K562 (cell line): ENCODE measurements around the gene PATJ. TPM values are rescaled to one million over a fixed set of nuclear protein-coding genes. Genes with fewer than 3 reads are reported as not detected.

ENCODE experiments used
- ATAC-seq: fragments of 200-7000 bp; cut with Tn5 transposase; 3 replicates; pipeline ENCODE4 v1.9.1; 2020; ENCODE audit warnings: moderate library complexity
- BruUV-seq: library from RNA; stranded (reverse); fragments of 400-500 nt; replicated peaks from 2 replicates; lab custom pipeline; 2021; lab: Mats Ljungman, UMichigan
- CTCF ChIA-PET: fragments of 300-600 bp; formaldehyde crosslinking; extraction: SDS; loops from one replicate; lab custom pipeline; 2021; ENCODE audit warnings: low intra/inter-chr PET ratio; lab: Yijun Ruan, JAX
- POLR2A ChIA-PET: fragments of 300-600, 350-650 bp; sonication (Branson Sonifier 250); formaldehyde crosslinking; extraction: SDS; loops from one replicate; lab custom pipeline; 2021; ENCODE audit warnings: antibody characterized with exemption, inconsistent platforms; lab: Yijun Ruan, JAX
- DNase-seq, 4 experiments: peaks; one replicate each; pipeline versions ENCODE4 v3.0.0 to v3.0.0-alpha.2; 2011 to 2018; ENCODE audit warnings: low spot score in 3 of 4, mixed read lengths in 3 of 4; ENCODE audit errors: extremely low read depth in 1 of 4
- FAIRE-seq: peaks from 2 replicates; lab custom pipeline; 2011; peaks lifted over from hg19 to GRCh38; lab: Jason Lieb, UNC
- H2AFZ ChIP-seq: 2 replicates; pipeline ENCODE4 v1.6.0; 2011; ENCODE audit warnings: low read depth, low read length, control low read depth, inconsistent platforms
- H3K27ac ChIP-seq: fragments of 200-600 bp; 3 replicates; pipeline ENCODE4 v1.8.0; 2011; ENCODE audit warnings: low read depth, mild to moderate bottlenecking, control low read depth, inconsistent platforms, low read length, moderate library complexity, mixed read lengths; ENCODE audit errors: extremely low read depth
- H3K27me3 ChIP-seq, 2 experiments: fragments of 300-600 bp in 1 of 2; 2 replicates in 1 of 2; 3 replicates in 1 of 2; pipeline versions ENCODE4 v1.6.0 to v1.8.0; 2011; ENCODE audit warnings: inconsistent platforms in 2 of 2, low read length in 2 of 2, mild to moderate bottlenecking in 1 of 2, mixed read lengths in 1 of 2, moderate library complexity in 1 of 2; ENCODE audit not compliant: control insufficient read depth in 2 of 2, insufficient read depth in 2 of 2
- H3K36me3 ChIP-seq: fragments of 300-600 bp; 3 replicates; pipeline ENCODE4 v1.8.0; 2011; ENCODE audit warnings: mild to moderate bottlenecking, low read length, inconsistent platforms; ENCODE audit not compliant: control insufficient read depth, insufficient read depth
- H3K4me1 ChIP-seq, 2 experiments: fragments of 200-600 bp in 1 of 2; replicated peaks in 1 of 2; 2 replicates in 1 of 2; 3 replicates in 1 of 2; pipeline versions ENCODE4 v1.5.1 to v1.8.0; 2011; ENCODE audit warnings: inconsistent platforms in 2 of 2, low read length in 2 of 2, mild to moderate bottlenecking in 1 of 2, mixed read lengths in 1 of 2, moderate library complexity in 1 of 2; ENCODE audit not compliant: control insufficient read depth in 2 of 2, insufficient read depth in 2 of 2
- H3K4me2 ChIP-seq: 2 replicates; pipeline ENCODE4 v1.6.1; 2011; ENCODE audit warnings: low read length, control low read depth, inconsistent platforms, mixed read lengths; ENCODE audit not compliant: insufficient read depth
- H3K4me3 ChIP-seq: fragments of 200-600 bp; sonication (generic), shearing (Covaris generic); 2 replicates; pipeline ENCODE4 v1.5.1; 2016; ENCODE audit warnings: control low read depth, inconsistent platforms
- H3K79me2 ChIP-seq: fragments of 200-600 bp; 3 replicates; pipeline ENCODE4 v1.8.0; 2011; ENCODE audit warnings: low read length, inconsistent platforms; ENCODE audit not compliant: control insufficient read depth, insufficient read depth
- H3K9ac ChIP-seq, 2 experiments: 2 replicates each; pipeline versions ENCODE4 v1.6.0 to v1.6.1; 2011; ENCODE audit warnings: low read depth in 2 of 2, low read length in 2 of 2, control low read depth in 1 of 2, inconsistent platforms in 1 of 2, mild to moderate bottlenecking in 1 of 2, mixed read lengths in 1 of 2; ENCODE audit not compliant: insufficient read depth in 1 of 2
- H3K9me1 ChIP-seq: one replicate; pipeline ENCODE4 v1.6.0; 2011; ENCODE audit warnings: inconsistent platforms, mild to moderate bottlenecking, low read length, moderate library complexity; ENCODE audit not compliant: control insufficient read depth, insufficient read depth
- H3K9me3 ChIP-seq: replicated peaks from 2 replicates; pipeline ENCODE4 v1.5.1; 2011; ENCODE audit warnings: low read depth, low read length, inconsistent platforms; ENCODE audit not compliant: control insufficient read depth, insufficient read depth
- H4K20me1 ChIP-seq: replicated peaks from 2 replicates; pipeline ENCODE4 v1.6.1; 2011; ENCODE audit warnings: low read length, inconsistent platforms, mixed read lengths; ENCODE audit not compliant: control insufficient read depth, insufficient read depth
- ARID2 ChIP-seq: fragments of 450-650 bp; IDR thresholded peaks from 2 replicates; pipeline ENCODE4 v1.6.1; 2017; ENCODE audit warnings: antibody characterized with exemption, mild to moderate bottlenecking
- ATF2 ChIP-seq: sonication (generic); formaldehyde crosslinking; IDR thresholded peaks from 2 replicates; pipeline ENCODE4 v1.8.1; 2022; ENCODE audit warnings: missing genetic modification reagents
- CGGBP1 ChIP-seq: fragments of 250-450 bp; sonication (Bioruptor Pico); IDR thresholded peaks from 2 replicates; pipeline ENCODE4 v1.9.0; 2021; ENCODE audit warnings: mild to moderate bottlenecking
- FOXO4 ChIP-seq: fragments of 450-650 bp; formaldehyde crosslinking; IDR thresholded peaks from 2 replicates; pipeline ENCODE4 v1.4.0; 2020; ENCODE audit warnings: mild to moderate bottlenecking, moderate library complexity
- GABPA ChIP-seq: fragments of 200-800 bp; sonication (Bioruptor generic); conservative IDR thresholded peaks from 2 replicates; pipeline ENCODE4 v1.6.1; 2016; ENCODE audit warnings: low read depth, missing genetic modification characterization, missing compliant biosample characterization
- HCFC1 ChIP-seq: IDR thresholded peaks from 2 replicates; pipeline ENCODE4 v1.6.1; 2012; ENCODE audit warnings: low read depth, low read length, improper control_type of control experiment
- HMGN3 ChIP-seq: IDR thresholded peaks from 2 replicates; pipeline ENCODE4 v1.6.1; 2011; ENCODE audit warnings: borderline replicate concordance, low read depth, mild to moderate bottlenecking, mixed read lengths, low read length; ENCODE audit not compliant: insufficient read length; ENCODE audit errors: extremely low read depth
- KAT2B ChIP-seq: IDR thresholded peaks from one replicate; pipeline ENCODE4 v1.6.1; 2012; ENCODE audit warnings: low read depth, mild to moderate bottlenecking, control low read depth, inconsistent platforms, low read length, moderate library complexity
- NFE2 ChIP-seq: IDR thresholded peaks from 2 replicates; pipeline ENCODE4 v1.6.1; 2014; ENCODE audit warnings: antibody characterized with exemption, low read depth
- RREB1 ChIP-seq: fragments of 250-450 bp; sonication (Bioruptor Pico); IDR thresholded peaks from 2 replicates; pipeline ENCODE4 v1.4.0; 2020
- SMAD1 ChIP-seq: fragments of 150-350 bp; IDR thresholded peaks from 2 replicates; pipeline ENCODE4 v1.6.1; 2014; ENCODE audit warnings: low read length, low read depth; ENCODE audit not compliant: partially characterized antibody
- ZNF232 ChIP-seq: sonication (generic); formaldehyde crosslinking; IDR thresholded peaks from 2 replicates; pipeline ENCODE4 v1.8.0; 2022; ENCODE audit warnings: mild to moderate bottlenecking, missing genetic modification reagents
- WGBS: fragments of 100-300 bp; shearing (Covaris generic); methylation state at CpG from one replicate; pipeline ENCODE4 v1.1.6; 2016; ENCODE audit warnings: low coverage, mixed read lengths; ENCODE audit not compliant: insufficient coverage; ENCODE audit errors: missing lambda C conversion rate; 5-methylcytosine and 5-hydroxymethylcytosine counted together
- in situ Hi-C: fragments of 300-500 bp; cut with MboI; formaldehyde crosslinking; loops from 4 replicates; pipeline ENCODE4 v1.15.0; 2018; ENCODE audit warnings: inconsistent platforms, mixed read lengths
- intact Hi-C: fragments of 100-400 bp; cut with micrococcal nuclease; formaldehyde crosslinking; loops from 2 replicates; pipeline ENCODE4 v1.14.2; 2022
- polyA plus RNA-seq, 8 experiments: library from polyadenylated mRNA; depleted of rRNA in 4 of 8; stranded (reverse) in 5 of 8; unstranded in 3 of 8; fragments of >200 nt; fragmentation: Nextera tagmentation in 2 of 8; fragmentation: Illumina TruSeq in 1 of 8; extraction: Ambion mirVana in 2 of 8; extraction: Trizol in 1 of 8; gene quantifications; 2 replicates each; pipeline versions ENCODE4 v1.2.1 to v1.2.3, GENCODE V29; 2011 to 2014; ENCODE audit warnings: inconsistent platforms in 1 of 8, missing spikeins in 1 of 8
- total RNA-seq, 7 experiments: library from RNA; depleted of rRNA in 6 of 7; stranded (reverse); fragments of >200 nt in 6 of 7; fragmentation: Illumina TruSeq in 2 of 7; extraction: Trizol in 2 of 7; gene quantifications; 2 replicates each; pipeline versions ENCODE4 v1.2.1 to v1.2.3, GENCODE V29; 2011 to 2021; ENCODE audit warnings: low replicate concordance in 1 of 7

PATJ gene
- total and polyA plus RNA-seq, 9 of the 15 experiments (the other 6 are each of a cell fraction or from before 2014, with no cell fraction given): 0.22 TPM; not detected in 8

GRCh38 chr1:61757950-61758349 lies 15.7 kb downstream of the PATJ start:
- no peaks in the 10 kb centered on the region for H3K9me3 ChIP-seq
- ChIA-PET POLR2A (interaction anchor here (1.2 to 1.4 kb wide), 2 partner anchors 35 to 49 kb away, joined by 3 read pairs; no protein-coding TSS in a partner anchor), CTCF (no interaction called here)
- BruUV-seq: no TSS peak
- no peaks in the 10 kb centered on the region for H3K4me1 ChIP-seq
- WGBS: 0% methylated on average over 2 of the region's 2 CpGs
- no peak overlapping the region for H3K9ac ChIP-seq
- no peak for DNase-seq
- FAIRE-seq: no peak
- no peak overlapping the region for H3K4me3 ChIP-seq
- H3K27me3 ChIP-seq: 0 out of 5 replicates have a peak, but pooled peaks cover 0 to 4% of the 10 kb centered on the region in 2 experiments
- no peaks in the 10 kb centered on the region for H3K9me1 ChIP-seq
- no peak for ATAC-seq
- in situ Hi-C loops (no loop called here), intact Hi-C loops (no loop called here)
- no peak overlapping the region for H3K4me2 ChIP-seq
- no peak overlapping the region for H3K27ac ChIP-seq
- no peaks in the 10 kb centered on the region for H3K79me2 ChIP-seq
- H2AFZ ChIP-seq: no peak overlapping the region
- no peaks in the 10 kb centered on the region for H4K20me1 ChIP-seq
- no peaks in the 10 kb centered on the region for H3K36me3 ChIP-seq
- TF ChIP-seq SMAD1: no peak
- no peak for TF ChIP-seq GABPA (tag)
- no peak for TF ChIP-seq CGGBP1
- TF ChIP-seq ARID2: no peak
- TF ChIP-seq KAT2B: no peak
- TF ChIP-seq ZNF232 (CRISPR knock-in tag): no peak
- no peak for TF ChIP-seq RREB1 (CRISPR knock-in tag)
- no peak for TF ChIP-seq NFE2
- no peak for TF ChIP-seq ATF2 (CRISPR knock-in tag)
- no peak for TF ChIP-seq FOXO4
- no peak for TF ChIP-seq HMGN3
- TF ChIP-seq HCFC1: no peak
